K562 (cell line): Measurements from ENCODE around the gene HMCN1.

Experiments
- CHD2 ChIP-seq: IDR thresholded peaks from 2 replicates; pipeline ENCODE4 v1.6.1; 2011; ENCODE audit warnings: low read depth, low read length
- EHMT2 ChIP-seq: fragments of 450-650 bp; IDR thresholded peaks from 2 replicates; pipeline ENCODE4 v1.6.1; 2018; ENCODE audit warnings: antibody characterized with exemption
- HMG20B ChIP-seq: fragments of 250-450 bp; sonication (Bioruptor Pico); IDR thresholded peaks from 2 replicates; pipeline ENCODE4 v1.5.0; 2021; ENCODE audit warnings: mild to moderate bottlenecking
- HNRNPUL1 ChIP-seq: fragments of 200-400 bp; formaldehyde crosslinking; IDR thresholded peaks from 2 replicates; pipeline ENCODE4 v1.6.1; 2017; ENCODE audit warnings: low read length
- MYC ChIP-seq, 2 experiments: fragments of 250-450 bp in 1 of 2; sonication (Bioruptor Pico) in 1 of 2; IDR thresholded peaks; 2 replicates each; pipeline versions ENCODE4 v1.5.1 to v1.6.1; 2012 to 2021; ENCODE audit warnings: low read depth in 2 of 2, borderline replicate concordance in 1 of 2, improper control_type of control experiment in 1 of 2, low read length in 1 of 2, mild to moderate bottlenecking in 1 of 2, moderate library complexity in 1 of 2
- NFE2L1 ChIP-seq: fragments of 450-650 bp; IDR thresholded peaks from 2 replicates; pipeline ENCODE4 v1.6.1; 2016; ENCODE audit warnings: missing genetic modification characterization, low read depth, mild to moderate bottlenecking, missing compliant biosample characterization, moderate library complexity, borderline replicate concordance
- NR2C1 ChIP-seq, 2 experiments: fragments of 450-650 bp; IDR thresholded peaks; 2 replicates each; pipeline ENCODE4 v1.6.1; 2017; ENCODE audit warnings: mild to moderate bottlenecking in 2 of 2, antibody characterized with exemption in 1 of 2, inconsistent platforms in 1 of 2, missing compliant biosample characterization in 1 of 2, missing genetic modification characterization in 1 of 2
- SRF ChIP-seq, 2 experiments: fragments of 250-450, 450-650 bp in 1 of 2; sonication (Bioruptor Pico) in 1 of 2; sonication (generic) in 1 of 2; formaldehyde crosslinking; IDR thresholded peaks; 2 replicates each; pipeline versions ENCODE4 v1.5.0 to v1.5.1; 2020 to 2022; ENCODE audit warnings: mild to moderate bottlenecking in 1 of 2, missing genetic modification reagents in 1 of 2
- ZFP1 ChIP-seq: fragments of 450-650 bp; formaldehyde crosslinking; IDR thresholded peaks from 2 replicates; pipeline ENCODE4 v1.4.0; 2020; ENCODE audit warnings: mild to moderate bottlenecking, mixed read lengths
- ZNF274 ChIP-seq: IDR thresholded peaks from 2 replicates; pipeline ENCODE4 v1.6.1; 2011; ENCODE audit warnings: low read depth, mild to moderate bottlenecking, low read length, moderate library complexity, borderline replicate concordance
- TF ChIP-seq, protein P1 (sequence below): fragments of 250-450 bp; sonication (Bioruptor Pico); IDR thresholded peaks from 2 replicates; pipeline ENCODE4 v1.9.0; 2021; ENCODE audit warnings: mild to moderate bottlenecking, inconsistent platforms
- TF ChIP-seq, protein P2 (sequence below), 3 experiments: IDR thresholded peaks in 2 of 3; conservative IDR thresholded peaks in 1 of 3; 2 replicates each; pipeline ENCODE4 v1.5.1; 2011 to 2012; ENCODE audit warnings: low read length in 3 of 3, mild to moderate bottlenecking in 3 of 3, control low read depth in 2 of 3, improper control_type of control experiment in 1 of 3, inconsistent platforms in 1 of 3, low read depth in 1 of 3, mixed read lengths in 1 of 3, moderate library complexity in 1 of 3; ENCODE audit not compliant: insufficient read depth in 2 of 3
- TF ChIP-seq, protein P3 (sequence below), 2 experiments: IDR thresholded peaks; 2 replicates each; pipeline ENCODE4 v1.6.1; 2011; ENCODE audit warnings: borderline replicate concordance in 1 of 2, control low read depth in 1 of 2, low read depth in 1 of 2, low read length in 1 of 2, mild to moderate bottlenecking in 1 of 2, mixed read lengths in 1 of 2, moderate library complexity in 1 of 2; ENCODE audit not compliant: insufficient read depth in 1 of 2, insufficient read length in 1 of 2, poor library complexity in 1 of 2, severe bottlenecking in 1 of 2; ENCODE audit errors: extremely low read depth in 1 of 2
- TF ChIP-seq, protein P4 (sequence below): fragments of 450-650 bp; formaldehyde crosslinking; IDR thresholded peaks from 2 replicates; pipeline ENCODE4 v1.4.0; 2022; ENCODE audit warnings: mild to moderate bottlenecking, moderate library complexity

DNA sequence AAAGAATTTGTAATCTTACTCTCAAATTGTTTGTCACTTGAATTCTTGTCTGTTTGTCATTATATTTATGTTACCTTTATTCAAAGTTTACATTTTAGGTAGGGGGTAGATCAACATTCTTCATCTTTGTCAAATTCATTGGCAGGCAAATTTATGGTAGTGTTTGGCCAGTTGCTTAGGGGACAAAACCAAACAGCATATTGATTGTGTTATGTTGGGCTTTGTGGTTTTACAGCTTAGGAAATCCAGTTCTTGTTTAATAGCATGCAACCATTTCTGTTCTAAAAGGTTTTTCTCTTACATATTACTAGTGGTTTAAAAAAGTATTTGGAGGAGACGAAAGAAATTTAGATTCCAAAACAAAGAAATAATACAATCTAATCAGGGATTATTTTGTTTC lies 91.4 kb downstream of the HMCN1 start:
- no peak for TF ChIP-seq ZFP1
- no peak for TF ChIP-seq SRF (CRISPR knock-in tag; IDR thresholded peaks at IDR 0.05)
- no peak for TF ChIP-seq CHD2
- no peak for TF ChIP-seq MYC (IDR thresholded peaks at IDR 0.05; ENCODE audit: low read depth, low read length)
- no peak for TF ChIP-seq MYC (CRISPR knock-in tag; IDR thresholded peaks at IDR 0.05; ENCODE audit: borderline replicate concordance, low read depth)
- TF ChIP-seq EHMT2, result no peak
- TF ChIP-seq, protein P1, sequence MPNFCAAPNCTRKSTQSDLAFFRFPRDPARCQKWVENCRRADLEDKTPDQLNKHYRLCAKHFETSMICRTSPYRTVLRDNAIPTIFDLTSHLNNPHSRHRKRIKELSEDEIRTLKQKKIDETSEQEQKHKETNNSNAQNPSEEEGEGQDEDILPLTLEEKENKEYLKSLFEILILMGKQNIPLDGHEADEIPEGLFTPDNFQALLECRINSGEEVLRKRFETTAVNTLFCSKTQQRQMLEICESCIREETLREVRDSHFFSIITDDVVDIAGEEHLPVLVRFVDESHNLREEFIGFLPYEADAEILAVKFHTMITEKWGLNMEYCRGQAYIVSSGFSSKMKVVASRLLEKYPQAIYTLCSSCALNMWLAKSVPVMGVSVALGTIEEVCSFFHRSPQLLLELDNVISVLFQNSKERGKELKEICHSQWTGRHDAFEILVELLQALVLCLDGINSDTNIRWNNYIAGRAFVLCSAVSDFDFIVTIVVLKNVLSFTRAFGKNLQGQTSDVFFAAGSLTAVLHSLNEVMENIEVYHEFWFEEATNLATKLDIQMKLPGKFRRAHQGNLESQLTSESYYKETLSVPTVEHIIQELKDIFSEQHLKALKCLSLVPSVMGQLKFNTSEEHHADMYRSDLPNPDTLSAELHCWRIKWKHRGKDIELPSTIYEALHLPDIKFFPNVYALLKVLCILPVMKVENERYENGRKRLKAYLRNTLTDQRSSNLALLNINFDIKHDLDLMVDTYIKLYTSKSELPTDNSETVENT (CRISPR knock-in tag), result no peak
- no peak for TF ChIP-seq HMG20B (CRISPR knock-in tag)
- TF ChIP-seq, protein P2, sequence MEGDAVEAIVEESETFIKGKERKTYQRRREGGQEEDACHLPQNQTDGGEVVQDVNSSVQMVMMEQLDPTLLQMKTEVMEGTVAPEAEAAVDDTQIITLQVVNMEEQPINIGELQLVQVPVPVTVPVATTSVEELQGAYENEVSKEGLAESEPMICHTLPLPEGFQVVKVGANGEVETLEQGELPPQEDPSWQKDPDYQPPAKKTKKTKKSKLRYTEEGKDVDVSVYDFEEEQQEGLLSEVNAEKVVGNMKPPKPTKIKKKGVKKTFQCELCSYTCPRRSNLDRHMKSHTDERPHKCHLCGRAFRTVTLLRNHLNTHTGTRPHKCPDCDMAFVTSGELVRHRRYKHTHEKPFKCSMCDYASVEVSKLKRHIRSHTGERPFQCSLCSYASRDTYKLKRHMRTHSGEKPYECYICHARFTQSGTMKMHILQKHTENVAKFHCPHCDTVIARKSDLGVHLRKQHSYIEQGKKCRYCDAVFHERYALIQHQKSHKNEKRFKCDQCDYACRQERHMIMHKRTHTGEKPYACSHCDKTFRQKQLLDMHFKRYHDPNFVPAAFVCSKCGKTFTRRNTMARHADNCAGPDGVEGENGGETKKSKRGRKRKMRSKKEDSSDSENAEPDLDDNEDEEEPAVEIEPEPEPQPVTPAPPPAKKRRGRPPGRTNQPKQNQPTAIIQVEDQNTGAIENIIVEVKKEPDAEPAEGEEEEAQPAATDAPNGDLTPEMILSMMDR (IDR thresholded peaks at IDR 0.05 in 2 of 3, conservative IDR thresholded peaks at IDR 0.05 in 1 of 3; ENCODE audit: insufficient read depth in 2 of 3, low read depth in 1 of 3, low read length in 3 of 3), result no peak
- TF ChIP-seq NFE2L1 (tag), result no peak
- TF ChIP-seq NR2C1 (IDR thresholded peaks at IDR 0.05), result no peak
- TF ChIP-seq NR2C1 (tag; IDR thresholded peaks at IDR 0.05), result no peak
- TF ChIP-seq, protein P3, sequence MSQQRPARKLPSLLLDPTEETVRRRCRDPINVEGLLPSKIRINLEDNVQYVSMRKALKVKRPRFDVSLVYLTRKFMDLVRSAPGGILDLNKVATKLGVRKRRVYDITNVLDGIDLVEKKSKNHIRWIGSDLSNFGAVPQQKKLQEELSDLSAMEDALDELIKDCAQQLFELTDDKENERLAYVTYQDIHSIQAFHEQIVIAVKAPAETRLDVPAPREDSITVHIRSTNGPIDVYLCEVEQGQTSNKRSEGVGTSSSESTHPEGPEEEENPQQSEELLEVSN (IDR thresholded peaks at IDR 0.05; ENCODE audit: borderline replicate concordance in 1 of 2, extremely low read depth in 1 of 2, insufficient read depth in 1 of 2, insufficient read length in 1 of 2, low read depth in 1 of 2, low read length in 1 of 2, poor library complexity in 1 of 2, severe bottlenecking in 1 of 2), result no peak
- no peak for TF ChIP-seq HNRNPUL1
- TF ChIP-seq ZNF274, result no peak
- TF ChIP-seq, protein P4, sequence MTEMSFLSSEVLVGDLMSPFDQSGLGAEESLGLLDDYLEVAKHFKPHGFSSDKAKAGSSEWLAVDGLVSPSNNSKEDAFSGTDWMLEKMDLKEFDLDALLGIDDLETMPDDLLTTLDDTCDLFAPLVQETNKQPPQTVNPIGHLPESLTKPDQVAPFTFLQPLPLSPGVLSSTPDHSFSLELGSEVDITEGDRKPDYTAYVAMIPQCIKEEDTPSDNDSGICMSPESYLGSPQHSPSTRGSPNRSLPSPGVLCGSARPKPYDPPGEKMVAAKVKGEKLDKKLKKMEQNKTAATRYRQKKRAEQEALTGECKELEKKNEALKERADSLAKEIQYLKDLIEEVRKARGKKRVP (CRISPR knock-in tag), result no peak
